KBM-7 (cell line): Measurements from ENCODE around the gene OR2V1.

Source experiments
- DNase-seq: peaks from one replicate; pipeline ENCODE4 v3.0.0-alpha.2; 2015
- in situ Hi-C: fragments of 300-500 bp; cut with MboI; formaldehyde crosslinking; loops from 2 replicates; pipeline ENCODE4 v1.14.3; 2020; ENCODE audit warnings: low sequenced_read_pairs, low pct_unique_long_range_greater_than_20kb, mixed read lengths

The OR2V1 gene

DNA sequence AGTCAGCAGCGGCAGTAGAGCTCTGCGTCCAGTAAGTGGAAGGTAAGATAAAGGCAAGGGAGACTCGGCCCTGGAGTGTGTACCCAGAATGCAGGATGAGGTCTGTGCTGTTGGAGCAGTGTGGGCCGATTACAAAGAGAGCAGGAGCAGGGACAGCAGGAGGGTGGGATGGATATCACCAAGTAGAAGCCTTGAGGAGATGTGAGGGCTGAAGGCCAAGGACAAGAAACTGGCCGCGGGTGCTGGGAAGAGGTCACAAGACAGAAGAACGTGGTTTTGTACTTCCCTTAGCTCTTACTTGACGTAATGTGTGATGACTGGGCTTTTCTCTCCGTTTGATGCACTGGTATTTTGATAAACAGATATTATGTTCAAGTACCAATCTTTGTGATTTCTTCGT lies 43.7 kb downstream of the OR2V1 start:
- in situ Hi-C loops, result no loop called here
- no peak for DNase-seq

DNA sequence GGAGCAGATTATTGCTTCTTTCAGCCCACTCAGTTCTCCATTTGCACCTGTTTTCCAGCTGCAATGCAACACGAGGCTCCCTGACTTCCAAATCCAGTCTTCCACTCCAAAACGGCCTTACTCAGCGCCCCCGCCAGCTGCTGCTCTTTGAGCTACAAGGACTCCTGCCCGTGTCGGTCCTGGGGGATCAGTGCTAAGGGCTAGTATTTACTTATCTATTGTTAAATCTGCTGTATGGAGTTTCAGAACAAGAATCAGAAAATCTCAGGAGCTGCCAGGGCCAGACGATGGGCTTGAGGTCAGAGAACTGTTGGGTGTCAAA lies 44.1 kb downstream of the OR2V1 start:
- DNase-seq, result no peak
- in situ Hi-C loops, result no loop called here

GRCh38 chr5:181086026-181086883 lies 44.7 kb downstream of the OR2V1 start:
- in situ Hi-C loops, result no loop called here
- no peak for DNase-seq

- DNase-seq, result no peak
- in situ Hi-C loops, result no loop called here
Measured at GRCh38 chr5:181084621-181085195, 46.3 kb downstream of the OR2V1 start.

GRCh38 chr5:181081989-181082388 lies 49.0 kb downstream of the OR2V1 start:
- DNase-seq, result no peak
- in situ Hi-C loops, result no loop called here

DNA sequence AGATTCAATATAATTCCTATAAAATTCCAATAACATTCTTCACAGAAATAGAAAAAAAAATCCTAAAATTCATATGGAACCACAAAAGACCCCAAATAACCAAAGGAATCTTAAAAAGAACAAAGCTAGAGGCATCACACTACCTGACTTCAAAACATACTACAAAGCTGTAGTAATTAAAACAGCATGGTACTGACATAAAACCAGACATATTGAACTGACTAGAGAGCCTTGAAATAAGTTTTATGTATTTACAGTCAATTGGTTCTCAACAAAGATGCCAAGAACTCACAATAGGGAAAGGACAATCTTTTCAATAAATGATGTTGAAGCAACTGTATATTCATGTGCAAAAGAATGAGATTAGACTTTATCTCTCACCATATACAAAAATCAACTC lies 54.0 kb downstream of the OR2V1 start:
- in situ Hi-C loops, result no loop called here
- DNase-seq, result no peak
